Measurements from ENCODE around the gene TMED10.

DNA sequence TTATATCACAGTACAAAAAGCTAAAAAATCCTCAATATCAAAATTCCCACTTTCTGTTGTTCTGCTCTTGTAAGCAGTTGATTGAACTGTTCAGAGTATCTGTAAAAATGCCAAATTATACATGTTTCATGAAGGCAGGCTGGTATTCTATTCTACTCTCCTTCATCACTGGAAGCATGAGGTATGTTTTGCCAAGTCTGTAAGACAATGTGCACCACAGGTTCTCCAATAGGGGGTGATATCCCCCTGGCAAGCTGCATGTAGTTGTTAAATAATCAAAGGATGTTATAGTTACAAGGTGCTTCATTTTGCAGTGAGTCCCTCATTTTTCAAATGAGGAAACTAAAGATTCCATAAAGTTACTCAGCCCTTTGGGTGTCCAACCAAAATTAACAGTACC, 34.4 kb downstream of the TMED10 start:
- TF ChIP-seq SMC3 (IDR thresholded peaks at IDR 0.05; ENCODE audit: low read depth, low read length), result no peak; the same call in 1 of the 2 replicates
- no peak for TF ChIP-seq NFIC (IDR thresholded peaks at IDR 0.05; ENCODE audit: borderline replicate concordance)
- TF ChIP-seq, protein P1, sequence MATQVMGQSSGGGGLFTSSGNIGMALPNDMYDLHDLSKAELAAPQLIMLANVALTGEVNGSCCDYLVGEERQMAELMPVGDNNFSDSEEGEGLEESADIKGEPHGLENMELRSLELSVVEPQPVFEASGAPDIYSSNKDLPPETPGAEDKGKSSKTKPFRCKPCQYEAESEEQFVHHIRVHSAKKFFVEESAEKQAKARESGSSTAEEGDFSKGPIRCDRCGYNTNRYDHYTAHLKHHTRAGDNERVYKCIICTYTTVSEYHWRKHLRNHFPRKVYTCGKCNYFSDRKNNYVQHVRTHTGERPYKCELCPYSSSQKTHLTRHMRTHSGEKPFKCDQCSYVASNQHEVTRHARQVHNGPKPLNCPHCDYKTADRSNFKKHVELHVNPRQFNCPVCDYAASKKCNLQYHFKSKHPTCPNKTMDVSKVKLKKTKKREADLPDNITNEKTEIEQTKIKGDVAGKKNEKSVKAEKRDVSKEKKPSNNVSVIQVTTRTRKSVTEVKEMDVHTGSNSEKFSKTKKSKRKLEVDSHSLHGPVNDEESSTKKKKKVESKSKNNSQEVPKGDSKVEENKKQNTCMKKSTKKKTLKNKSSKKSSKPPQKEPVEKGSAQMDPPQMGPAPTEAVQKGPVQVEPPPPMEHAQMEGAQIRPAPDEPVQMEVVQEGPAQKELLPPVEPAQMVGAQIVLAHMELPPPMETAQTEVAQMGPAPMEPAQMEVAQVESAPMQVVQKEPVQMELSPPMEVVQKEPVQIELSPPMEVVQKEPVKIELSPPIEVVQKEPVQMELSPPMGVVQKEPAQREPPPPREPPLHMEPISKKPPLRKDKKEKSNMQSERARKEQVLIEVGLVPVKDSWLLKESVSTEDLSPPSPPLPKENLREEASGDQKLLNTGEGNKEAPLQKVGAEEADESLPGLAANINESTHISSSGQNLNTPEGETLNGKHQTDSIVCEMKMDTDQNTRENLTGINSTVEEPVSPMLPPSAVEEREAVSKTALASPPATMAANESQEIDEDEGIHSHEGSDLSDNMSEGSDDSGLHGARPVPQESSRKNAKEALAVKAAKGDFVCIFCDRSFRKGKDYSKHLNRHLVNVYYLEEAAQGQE (IDR thresholded peaks at IDR 0.05; ENCODE audit: low read depth, low read length), result no peak
- TF ChIP-seq TAF1 (IDR thresholded peaks at IDR 0.05; ENCODE audit: borderline replicate concordance, low read depth, low read length), result no peak
- peak; percentile 62 for TF ChIP-seq CTCF (IDR thresholded peaks at IDR 0.05)
- TF ChIP-seq YY1 (IDR thresholded peaks at IDR 0.05; ENCODE audit: low read depth), result no peak
- no peak for TF ChIP-seq RXRA (IDR thresholded peaks at IDR 0.05; ENCODE audit: borderline replicate concordance, low read depth)
